Measurements from ENCODE around the gene PFN2.
"Not testable (repeated sequence)": the region's sequence is repeated elsewhere in the genome, so short reads cannot be mapped to it uniquely, and the experiment has no call there.

Gene PFN2, protein sequence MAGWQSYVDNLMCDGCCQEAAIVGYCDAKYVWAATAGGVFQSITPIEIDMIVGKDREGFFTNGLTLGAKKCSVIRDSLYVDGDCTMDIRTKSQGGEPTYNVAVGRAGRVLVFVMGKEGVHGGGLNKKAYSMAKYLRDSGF

DNA sequence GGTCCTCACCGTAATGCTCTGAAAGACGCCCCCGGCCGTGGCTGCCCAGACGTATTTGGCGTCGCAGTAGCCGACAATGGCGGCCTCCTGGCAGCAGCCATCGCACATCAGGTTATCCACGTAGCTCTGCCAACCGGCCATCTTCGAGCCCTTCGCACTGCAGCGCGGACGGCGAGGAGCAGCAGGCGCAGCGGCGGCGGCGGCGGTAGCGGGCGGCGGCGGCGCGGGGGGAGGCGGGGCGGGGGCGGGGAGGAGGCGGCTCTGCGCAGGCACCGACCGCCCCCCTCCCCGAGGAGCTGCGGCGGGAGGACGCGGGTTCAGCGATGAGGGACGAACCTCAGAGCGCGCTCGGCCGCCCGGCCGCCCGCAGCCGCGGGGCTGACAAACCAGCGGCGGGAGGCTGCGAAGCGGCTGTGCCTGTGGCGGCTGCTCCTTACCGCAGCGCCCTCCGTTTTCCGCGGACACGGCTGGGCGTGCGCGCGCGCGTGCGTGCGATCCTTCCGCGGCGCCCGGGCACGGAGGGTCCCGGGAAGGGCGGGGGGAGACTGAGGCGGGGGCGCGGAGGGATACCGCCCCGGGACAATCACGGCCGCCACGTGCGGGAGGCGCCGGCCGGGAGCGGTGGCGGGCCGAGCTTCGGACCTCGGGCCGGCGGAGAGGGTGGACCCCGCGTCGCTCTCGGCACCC lies at the start of gene PFN2:
Gene PFN2, minus strand, starts transcription at position 180 of the 687 bp plus-strand sequence. Its CDS starts 39 bp downstream, at position 141.
- peak; percentile 90 for DNase-seq

DNA sequence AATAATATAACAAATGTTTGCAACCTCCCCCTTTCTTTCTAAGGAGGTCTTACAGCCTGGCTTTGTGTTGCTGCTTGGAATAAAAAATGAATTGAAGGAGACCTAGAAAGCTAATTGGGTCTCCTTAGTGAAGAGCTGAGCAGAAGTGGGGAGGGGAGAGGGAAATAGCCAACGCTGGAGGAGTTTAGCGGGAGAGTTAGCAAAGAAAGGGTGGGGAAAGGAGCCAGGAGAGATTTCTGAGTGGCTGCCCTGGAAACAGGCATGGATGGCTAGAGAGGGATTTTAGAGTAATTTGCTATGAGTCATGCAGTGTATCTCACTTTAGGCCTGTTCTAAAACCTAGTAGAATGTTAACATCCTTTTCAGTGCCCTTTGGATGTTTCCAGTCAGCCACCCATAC lies 45.2 kb upstream of the PFN2 start:
- DNase-seq, result no peak

DNA sequence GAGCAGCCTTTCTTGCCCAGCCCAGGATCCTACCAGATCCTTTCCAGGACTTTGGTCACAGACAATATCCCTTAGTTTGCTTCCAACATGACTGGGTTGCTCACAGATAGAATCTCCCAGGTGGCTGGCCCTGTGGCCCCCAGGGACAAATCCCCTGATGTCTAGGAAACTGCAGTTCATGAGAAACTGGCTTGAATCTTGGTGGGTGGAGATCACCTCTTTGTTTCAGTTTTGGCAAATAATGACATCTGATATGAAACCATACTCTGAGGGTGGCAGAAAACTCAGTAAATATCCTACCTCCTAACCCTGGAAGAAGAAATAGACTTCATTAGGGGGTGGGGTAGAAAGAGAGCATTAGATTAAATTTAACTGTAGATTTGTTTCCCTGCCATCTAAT lies 44.1 kb upstream of the PFN2 start:
- DNase-seq, result no peak

DNA sequence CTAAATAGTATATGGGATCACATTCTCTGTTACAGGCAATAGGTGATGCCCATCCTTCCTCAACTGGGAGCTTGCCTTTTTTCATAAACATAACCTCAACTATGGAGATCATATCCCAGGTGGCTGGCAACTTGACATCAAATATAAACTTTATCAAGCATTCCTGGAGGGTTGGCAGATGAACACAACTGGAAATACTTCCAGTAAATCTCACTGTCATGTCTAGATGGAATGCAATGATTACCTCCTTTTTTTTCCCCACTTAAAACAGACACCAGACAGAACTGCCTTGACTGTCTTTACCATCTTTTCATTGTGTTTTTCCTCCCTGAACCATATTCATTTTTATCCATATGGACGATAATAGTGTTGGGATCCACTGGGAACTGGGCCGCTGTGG lies 43.1 kb upstream of the PFN2 start:
- DNase-seq, result no peak

DNA sequence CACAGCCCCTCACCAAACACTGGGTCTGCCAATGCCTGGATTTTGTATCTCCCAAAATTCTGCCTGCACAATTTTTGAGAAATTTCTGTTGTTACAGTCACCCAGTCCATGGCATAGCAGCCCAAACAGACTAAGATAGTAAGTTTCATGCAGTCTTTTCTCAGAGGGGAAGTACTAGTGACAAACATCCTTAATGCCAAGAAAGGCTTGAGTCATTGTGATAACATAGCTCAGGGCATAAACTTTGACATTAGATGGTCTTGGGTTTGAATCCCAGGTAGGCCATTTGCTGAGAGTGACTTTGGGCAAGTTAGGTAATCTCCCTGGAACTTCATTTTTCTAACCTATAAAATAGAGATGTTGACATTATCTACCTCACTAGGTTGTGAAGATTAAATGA lies 36.1 kb upstream of the PFN2 start:
- DNase-seq, result no peak

DNA sequence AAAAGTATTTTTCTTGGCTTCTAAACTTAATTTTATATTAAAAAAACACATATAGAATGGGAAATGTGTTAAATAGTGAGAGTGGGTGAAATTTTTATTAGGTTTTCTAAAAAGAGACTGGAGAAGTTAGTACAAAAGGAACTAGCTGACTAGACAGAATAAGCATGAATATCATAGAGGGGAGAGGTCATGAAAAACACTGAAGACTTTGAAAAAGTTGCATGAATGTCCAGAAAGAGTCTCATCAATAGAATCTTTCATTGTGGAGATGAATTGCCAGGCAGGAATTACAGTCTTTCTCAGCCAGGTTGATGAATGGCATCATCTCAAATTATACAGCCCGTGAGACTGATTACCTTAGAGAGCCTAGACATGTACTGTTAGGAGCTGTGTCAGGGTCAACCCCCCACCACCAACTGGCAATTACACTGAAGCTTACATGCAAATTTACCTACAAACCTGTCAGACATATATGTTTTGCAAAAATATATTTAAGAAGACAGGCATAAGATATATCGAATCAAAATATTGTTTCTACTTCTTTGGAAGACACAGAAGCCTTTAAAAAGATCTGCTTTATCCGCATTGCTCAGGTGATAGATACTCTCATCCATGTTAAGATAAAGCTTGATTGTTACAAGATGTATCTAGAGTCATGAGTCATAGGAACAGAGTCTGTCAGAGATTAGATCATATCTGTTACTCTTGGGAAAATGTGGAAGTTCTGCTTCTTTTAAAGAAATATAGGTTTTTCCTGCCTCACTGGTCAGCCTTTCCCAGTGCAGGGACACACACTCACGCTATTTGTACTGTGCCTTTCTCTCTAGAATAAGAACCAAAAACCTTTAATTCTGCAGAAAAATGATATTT lies 34.8 kb upstream of the PFN2 start:
- DNase-seq, result peak; percentile 54

DNA sequence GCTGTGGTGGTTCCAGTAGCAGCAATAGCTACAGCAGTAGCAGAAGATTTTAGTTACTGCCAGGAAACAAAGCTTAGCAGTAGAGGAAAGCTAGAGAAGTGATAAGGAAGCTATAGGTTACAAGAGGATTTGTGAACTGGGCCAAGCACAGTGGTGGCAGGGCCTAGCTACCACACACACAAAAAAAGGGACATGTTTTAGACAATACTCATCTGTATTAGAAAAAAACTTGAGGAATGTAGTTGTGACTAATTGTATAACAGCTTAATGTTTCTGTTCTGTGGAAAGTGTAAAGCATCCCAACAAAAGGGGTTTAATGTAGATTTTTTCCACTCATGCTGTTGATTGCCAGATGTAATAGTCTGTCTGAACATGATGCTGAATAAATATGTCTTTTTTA lies 29.9 kb upstream of the PFN2 start:
- no peak for DNase-seq

DNA sequence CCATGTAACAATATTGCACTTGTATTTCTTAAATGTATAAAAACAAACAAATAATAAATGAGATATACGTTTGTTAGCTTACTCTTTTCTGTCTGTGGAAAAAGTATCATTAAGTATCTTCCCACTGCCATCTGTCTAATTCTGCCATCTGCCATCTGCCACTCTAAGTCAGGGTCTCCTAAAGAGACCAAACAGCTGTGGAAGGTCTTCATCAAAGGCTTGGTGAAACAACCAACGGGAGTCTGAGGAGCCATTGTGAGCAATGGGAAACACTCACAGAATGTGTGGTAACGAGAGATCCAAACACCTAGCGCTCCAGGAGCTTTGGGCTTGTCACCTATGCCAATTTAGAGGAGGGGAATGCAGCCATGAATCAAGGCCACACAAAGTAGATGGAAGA lies 28.7 kb upstream of the PFN2 start:
- DNase-seq, result no peak

DNA sequence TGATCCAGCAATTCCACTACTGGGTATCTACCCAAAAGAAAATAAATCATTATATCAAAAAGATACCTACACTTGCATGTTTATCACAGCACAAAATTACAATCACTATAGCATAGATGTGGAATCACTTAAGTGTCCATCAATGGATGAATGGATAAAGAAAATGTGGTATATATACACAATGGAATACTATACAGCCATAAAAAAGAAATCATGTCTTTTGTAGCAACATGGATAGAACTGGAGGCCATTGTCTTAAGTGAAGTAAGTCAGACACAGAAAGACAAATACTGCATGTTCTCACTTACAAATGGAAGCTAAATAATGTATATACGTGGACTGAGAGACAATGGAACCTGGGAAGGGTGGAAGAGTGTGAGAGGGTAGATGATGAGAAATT lies 28.3 kb upstream of the PFN2 start:
- no peak for DNase-seq

DNA sequence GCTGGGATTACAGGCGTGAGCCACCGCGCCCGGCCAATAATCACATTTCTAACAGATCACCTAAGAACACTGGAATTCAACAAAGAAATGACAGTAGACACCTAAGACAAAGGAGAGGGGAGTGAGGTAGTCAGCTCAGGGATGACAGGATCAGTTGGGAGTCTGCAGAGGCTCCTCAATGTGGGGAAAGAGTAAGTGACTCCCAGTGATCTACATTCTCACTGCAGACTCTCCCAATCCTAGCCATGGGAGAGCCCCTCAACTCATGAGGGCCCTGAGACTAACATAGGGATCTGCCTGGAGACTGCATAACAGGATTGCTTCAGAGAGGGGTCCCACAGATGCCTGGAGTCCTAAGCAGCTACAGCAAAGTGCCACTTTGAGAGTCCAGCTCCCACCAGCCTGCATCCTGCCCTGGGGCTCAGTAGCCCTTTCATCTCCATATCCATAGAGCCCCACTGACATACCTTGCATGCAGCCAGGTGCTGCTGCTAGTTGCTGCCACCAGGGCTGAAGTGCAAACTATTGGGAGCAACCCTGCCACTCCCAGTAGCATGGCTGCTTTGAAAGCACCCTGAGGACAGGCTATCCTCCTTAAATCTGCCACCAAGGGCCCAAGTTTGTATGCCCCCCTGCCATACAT lies 21.8 kb upstream of the PFN2 start:
- DNase-seq, result no peak

DNA sequence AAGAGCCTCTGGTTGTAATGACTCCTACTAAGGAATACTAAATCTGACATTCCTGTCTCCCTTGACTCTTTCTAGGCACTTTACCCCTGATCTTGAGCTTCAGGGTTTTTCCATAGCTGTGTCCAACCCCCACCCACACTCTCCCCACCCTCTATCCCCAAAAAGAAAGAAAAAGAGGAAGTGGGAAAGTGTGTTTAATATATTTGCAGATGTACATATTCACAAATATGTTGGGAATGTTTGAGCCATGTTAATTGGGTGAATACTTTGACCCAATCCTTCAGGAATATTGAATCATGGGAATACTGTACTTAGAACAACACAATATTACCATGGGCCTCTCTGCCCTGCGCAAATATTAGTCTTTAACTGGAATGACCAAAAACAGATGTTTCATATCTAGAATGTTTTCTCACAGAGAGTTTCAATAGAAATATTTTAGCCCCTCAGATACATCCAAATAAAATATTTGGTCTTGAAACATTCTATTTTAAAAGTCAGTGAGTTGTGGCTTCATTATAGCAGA lies 19.8 kb upstream of the PFN2 start:
- DNase-seq, result no peak

DNA sequence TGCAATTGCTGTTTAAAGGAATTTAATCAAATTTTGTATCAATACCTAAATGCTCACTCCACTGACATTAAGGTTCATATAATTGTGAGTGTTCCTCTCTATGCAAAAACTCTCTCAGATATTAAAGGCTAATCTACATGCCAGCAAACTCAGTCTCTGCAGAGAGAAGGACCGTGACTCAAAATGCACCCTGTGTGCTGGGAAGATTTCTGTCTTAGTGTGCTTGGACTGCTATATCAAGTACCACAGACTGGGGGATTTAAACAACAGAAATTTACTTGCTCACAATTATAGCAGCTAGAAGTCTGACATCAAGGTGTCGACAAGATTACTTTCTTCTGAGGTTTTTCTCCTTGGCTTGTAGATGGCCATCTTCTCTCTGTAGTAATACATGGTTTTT lies 18.6 kb upstream of the PFN2 start:
- DNase-seq, result peak; percentile 23

DNA sequence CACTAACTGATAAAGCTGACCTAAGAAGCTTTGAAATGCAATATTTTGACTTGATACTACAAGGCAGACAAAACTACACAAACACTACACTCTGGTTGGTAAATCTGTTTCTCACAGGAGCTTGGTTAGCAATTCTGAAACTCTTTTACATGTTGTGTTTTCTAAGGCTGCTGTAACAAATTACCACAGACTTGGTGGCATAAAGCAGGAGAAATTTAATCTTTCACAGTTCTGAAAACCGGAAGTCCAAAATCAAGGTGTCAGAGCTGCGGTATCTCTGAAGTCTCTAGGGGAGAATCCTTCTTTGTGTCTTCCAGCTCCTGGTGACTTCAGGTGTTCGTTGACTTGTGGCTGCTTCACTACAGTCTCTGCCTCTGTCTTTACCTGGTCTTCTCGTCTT lies 12.9 kb upstream of the PFN2 start:
- no peak for DNase-seq

DNA sequence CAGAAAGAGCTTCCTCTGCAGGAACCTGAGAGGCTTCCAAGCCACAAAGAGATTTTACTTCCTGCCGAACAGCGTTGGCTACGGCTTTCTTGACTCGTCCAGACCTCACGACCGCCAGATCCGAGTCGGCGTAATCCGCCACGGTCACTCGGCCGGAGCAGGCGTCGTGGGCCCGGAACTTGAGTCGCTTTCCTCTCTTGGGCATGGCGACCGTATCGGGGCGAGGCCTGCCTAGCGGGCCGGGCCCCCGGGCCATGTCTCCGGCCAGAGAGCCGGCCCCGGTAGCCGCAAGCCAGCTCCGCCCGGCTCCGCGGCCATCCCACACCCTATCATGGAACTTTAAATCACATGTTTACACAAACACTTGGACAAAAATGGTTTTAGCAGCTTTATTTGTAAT lies 12.4 kb upstream of the PFN2 start:
- DNase-seq, result not testable (repeated sequence)

DNA sequence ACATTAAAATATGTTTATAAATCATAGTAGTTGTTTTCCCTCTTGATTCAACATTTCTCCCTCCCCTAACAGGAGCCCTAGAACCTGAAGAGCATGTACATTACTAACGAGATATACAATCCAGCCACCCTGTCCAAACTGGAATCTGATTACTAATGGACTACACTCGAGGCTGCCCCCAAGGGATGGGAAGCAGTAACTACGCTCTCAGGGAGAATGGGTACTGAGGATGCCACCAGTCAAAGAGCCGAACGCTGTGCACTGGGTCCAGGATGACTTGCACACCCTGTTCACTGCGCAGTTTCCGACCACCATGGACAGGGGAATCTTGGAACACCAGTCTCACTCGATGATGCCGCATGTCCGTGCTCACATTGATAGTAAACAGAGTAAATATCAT lies 11.3 kb upstream of the PFN2 start:
- DNase-seq, result not testable (repeated sequence)

DNA sequence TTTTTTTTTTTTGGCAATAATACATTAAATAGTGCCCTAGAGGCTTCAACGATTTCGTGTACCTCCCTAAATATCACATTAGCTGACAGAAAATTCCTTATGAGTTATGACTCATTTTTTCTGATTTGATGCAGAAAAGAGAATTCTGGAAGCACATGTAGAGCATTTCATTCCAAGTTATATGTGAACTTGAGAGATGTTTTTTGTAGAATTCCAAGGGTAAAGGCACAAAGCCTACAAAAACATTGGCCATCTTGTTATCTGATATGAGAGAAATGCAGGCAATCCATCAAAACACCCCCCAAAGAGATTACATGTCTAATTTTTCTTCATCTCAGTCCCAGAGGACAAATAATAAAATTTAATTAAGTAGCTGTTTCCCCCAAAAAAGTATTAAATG lies 6.7 kb upstream of the PFN2 start:
- DNase-seq, result no peak

DNA sequence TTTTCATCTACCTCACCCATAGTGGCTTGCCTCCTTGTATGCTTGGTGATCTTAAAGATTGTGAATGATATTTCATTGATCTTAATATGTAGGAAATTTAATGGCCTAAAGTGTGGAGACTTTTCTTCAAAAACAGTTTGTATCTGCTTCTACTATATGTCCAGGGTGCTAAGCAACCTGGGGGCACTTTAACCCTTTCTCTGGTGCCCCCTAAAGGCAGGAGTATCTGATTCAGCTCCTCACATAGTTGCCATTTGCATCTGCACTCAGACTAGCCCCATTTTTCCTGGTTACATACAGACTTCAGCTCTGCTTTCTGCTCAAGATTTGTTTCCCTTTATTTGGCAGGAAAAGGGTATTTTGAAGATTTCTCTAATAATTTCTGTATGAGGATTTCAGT lies 5.2 kb upstream of the PFN2 start:
- no peak for DNase-seq

DNA sequence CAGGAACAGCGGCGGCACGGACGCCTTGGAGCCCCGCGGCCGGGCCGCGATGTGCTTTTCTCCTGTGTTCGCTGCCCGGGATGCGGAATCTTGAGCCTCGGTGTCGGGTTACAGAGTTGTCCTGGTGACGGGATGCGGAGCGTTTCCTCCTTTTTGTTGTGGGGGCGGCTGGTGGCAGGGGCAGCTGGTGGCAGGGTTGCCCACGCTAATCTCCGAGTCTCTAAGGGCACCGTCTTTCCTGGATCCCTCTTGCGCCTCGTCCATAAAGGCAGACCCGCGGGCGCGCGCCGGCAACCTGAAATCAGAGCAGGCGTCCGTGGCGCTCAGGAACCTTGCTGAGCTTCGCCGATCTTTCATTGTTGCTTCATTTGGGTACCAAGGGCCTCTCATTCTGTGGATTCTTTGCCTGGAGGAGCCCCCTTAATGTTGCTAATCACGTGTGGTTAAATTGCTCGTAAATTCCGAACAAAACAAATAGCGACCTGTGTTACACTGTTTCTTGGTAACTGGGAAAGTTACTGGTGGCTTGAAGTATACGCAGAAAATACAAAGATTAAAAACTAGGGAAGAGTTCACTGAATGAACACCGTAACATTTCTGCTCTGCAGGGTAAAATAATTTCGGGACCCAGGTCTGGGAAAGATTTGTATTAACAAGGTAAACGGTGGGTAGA lies 844 bp upstream of the PFN2 start:
- peak; percentile 91 for DNase-seq

DNA sequence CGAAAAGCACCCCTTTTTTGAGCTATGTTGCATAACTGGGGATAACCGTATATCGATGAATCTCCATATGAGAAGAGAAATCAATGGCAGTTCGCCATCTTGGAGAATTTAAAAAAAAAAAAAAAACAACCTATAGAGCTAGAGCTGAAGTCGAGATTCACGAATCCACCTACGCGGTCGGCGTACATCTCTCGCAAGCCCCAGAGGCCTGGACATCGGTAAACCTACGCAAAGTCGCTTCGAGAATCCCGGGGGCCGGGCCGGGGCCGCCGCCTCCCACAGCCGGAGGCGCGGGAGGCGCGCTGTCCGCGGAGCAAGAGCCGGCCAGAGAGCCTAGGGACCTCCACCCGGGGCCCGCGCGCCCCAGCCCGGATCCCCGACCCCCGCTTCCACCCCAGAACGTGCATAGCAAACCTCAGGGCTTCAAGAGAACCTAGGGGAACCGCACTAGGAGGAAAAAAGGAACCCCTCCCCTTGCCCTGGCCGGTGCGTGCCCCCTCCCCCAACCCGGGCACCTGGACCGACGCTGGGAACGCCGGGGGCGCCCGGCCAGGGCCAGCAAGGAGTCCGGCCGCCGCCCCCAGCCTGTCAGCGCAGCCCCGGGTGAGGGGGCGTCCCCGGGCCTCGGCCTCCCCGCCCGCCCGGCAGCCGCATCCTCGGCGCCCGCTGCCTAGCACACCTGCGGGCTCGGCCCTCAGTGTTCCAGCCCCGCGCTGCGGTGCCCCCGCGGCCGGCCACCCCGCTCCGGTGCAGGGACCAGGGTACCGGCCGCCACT lies 567 bp downstream of the PFN2 start:
- peak; percentile 78 for DNase-seq

DNA sequence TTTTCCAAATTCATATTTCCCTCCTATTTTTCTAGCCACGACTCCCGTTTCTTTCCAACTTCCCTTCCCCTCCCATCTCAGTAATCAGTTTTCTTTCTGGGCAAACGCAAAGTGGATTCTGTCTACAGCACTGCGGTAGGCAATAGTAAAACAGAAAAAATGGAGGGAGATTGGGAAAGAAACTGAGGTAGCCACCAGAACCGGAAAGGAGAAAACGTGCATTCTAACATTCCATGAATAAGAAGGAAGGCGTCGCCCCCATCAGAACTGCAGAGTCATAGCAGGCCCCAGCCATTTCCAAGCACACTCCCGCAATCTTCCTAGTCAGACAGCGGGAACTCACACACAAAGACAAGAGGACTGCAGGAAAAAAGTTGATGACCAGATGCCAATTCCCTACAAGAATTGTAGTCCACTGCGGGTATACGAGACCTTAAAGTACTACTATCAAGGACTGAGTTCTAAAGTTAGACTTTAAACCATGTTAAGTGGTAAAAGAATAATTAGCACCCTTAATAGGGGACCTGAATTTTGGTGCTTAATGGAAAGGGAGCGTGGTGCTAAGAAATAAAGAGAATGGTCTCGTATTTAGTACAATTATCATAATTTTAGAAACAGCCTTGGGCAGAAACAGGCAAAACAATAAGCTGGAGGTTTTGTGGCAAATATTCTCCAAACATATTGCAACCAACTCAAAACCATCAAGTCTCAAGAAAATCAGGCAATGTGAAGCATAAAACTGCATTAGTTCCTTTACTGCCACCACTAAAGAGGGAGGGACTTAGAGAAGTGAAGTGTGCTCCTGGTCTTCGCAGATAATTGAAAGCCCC lies 1.4 kb downstream of the PFN2 start:
- peak; percentile 86 for DNase-seq

DNA sequence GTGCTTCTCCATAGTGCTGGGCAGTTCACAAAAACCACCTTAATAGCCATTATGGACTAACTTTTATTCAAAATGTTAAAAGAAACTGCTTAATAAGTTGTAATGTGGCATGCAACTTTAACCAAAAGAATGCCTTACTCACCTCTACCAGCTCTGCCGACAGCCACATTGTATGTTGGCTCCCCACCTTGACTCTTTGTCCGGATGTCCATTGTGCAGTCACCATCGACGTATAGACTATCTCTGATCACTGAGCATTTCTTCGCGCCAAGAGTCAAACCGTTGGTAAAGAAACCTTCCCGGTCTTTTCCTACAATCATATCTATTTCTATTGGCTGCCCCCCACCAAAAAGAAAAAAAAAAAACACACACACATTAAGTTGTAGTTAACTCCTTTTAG lies 2.5 kb downstream of the PFN2 start:
- DNase-seq, result peak; percentile 60
